Prostate gland (tissue), 2 donors: ENCODE data around the gene UPF3A. TPM values are rescaled to one million over a fixed set of nuclear protein-coding genes. Genes with fewer than 3 reads are reported as not detected.

Experiments used
- DNase-seq: peaks from one replicate; pipeline ENCODE4 v3.0.0-alpha.2; 2019; ENCODE audit warnings: low spot score
- H3K27ac ChIP-seq, 2 donors: fragments of 200-600 bp; sonication (generic); 2 replicates each; pipeline ENCODE4 v1.5.1; 2017 to 2019
- H3K27me3 ChIP-seq: fragments of 200-600 bp; sonication (generic); replicated peaks from 2 replicates; pipeline ENCODE4 v1.5.1; 2019; ENCODE audit not compliant: insufficient read depth
- H3K36me3 ChIP-seq, 2 donors: fragments of 200-600 bp; sonication (generic); 1 replicate in 1 of 2; 2 replicates in 1 of 2; pipeline versions ENCODE4 v1.5.1 to v1.8.1; 2017 to 2019
- H3K4me1 ChIP-seq: fragments of 200-600 bp; sonication (generic); replicated peaks from 2 replicates; pipeline ENCODE4 v1.5.1; 2019
- H3K4me3 ChIP-seq, 2 donors: fragments of 200-600 bp; sonication (generic); 2 replicates each; pipeline ENCODE4 v1.5.1; 2017 to 2019
- H3K9me3 ChIP-seq: fragments of 200-600 bp; sonication (generic); 2 replicates; pipeline ENCODE4 v1.5.1; 2017
- POLR2A ChIP-seq: fragments of 450-650 bp; IDR thresholded peaks from one replicate; pipeline ENCODE4 v1.6.1; 2016; ENCODE audit warnings: antibody characterized with exemption, mild to moderate bottlenecking
- POLR2AphosphoS5 ChIP-seq: sonication (generic); formaldehyde crosslinking; IDR thresholded peaks from one replicate; pipeline ENCODE4 v1.6.1; 2017; ENCODE audit warnings: antibody characterized with exemption
- WGBS: methylation state at CpG from one replicate; pipeline ENCODE4 v1.1.5; 2018; 5-methylcytosine and 5-hydroxymethylcytosine counted together
- intact Hi-C: fragments of 100-400 bp; cut with DNase I; formaldehyde crosslinking; loops from one replicate; pipeline ENCODE4 v1.14.2; 2022
- total RNA-seq, 2 donors: library from RNA; depleted of rRNA; stranded (reverse); fragments of >200 nt; gene quantifications; one replicate each; pipeline ENCODE4 v1.1.0, GENCODE V29; 2016
- TF ChIP-seq, protein P1 (sequence below), 4 experiments: fragments of 200-600 bp in 2 of 4; fragments of 450-650 bp in 2 of 4; sonication (generic) in 2 of 4; IDR thresholded peaks; 1 replicate in 3 of 4; 2 replicates in 1 of 4; pipeline ENCODE4 v1.5.1; 2016 to 2019; ENCODE audit warnings: antibody characterized with exemption in 4 of 4, mild to moderate bottlenecking in 2 of 4, moderate library complexity in 2 of 4

The UPF3A gene
- total RNA-seq, 2 donors from 2014 or later, result 30.6 to 62.9 TPM

DNA sequence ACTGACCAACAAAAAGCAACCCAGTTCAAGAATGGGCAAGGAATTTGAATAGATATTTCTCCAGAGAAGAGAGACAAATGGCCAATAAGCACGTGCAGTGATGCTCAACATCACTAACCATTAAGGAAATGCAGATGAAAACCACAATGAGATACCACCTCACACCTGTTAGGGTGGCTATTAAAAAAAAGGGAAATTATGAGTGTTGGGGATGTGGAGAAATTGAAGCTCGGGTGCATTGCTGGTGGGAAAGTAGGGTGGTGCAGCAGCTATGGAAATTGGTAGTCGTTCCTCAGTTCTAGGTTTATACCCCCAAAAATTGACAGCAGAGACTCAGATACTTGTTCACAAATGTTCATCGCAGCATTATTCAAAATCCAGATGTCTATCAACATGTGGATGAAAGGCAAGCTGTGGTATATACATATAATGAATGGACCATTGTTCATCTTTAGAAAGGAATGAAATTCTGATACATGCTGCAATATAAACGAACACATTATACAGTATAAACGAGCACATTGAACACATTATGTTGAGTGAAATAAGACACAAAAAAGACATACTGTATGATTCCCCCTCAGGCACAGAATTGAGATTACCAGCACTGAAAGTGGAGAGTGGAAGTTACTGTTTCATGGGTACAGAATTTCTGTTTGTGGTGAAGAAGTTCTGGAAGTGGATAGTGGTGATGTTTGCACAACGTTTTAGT is 33.8 kb downstream of the UPF3A start:
- DNase-seq, result no peak
- intact Hi-C loops, result no loop called here
- TF ChIP-seq, protein P1, sequence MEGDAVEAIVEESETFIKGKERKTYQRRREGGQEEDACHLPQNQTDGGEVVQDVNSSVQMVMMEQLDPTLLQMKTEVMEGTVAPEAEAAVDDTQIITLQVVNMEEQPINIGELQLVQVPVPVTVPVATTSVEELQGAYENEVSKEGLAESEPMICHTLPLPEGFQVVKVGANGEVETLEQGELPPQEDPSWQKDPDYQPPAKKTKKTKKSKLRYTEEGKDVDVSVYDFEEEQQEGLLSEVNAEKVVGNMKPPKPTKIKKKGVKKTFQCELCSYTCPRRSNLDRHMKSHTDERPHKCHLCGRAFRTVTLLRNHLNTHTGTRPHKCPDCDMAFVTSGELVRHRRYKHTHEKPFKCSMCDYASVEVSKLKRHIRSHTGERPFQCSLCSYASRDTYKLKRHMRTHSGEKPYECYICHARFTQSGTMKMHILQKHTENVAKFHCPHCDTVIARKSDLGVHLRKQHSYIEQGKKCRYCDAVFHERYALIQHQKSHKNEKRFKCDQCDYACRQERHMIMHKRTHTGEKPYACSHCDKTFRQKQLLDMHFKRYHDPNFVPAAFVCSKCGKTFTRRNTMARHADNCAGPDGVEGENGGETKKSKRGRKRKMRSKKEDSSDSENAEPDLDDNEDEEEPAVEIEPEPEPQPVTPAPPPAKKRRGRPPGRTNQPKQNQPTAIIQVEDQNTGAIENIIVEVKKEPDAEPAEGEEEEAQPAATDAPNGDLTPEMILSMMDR (IDR thresholded peaks at IDR 0.05), result no peak
- TF ChIP-seq POLR2A, result no peak
- TF ChIP-seq POLR2AphosphoS5, result no peak
- H3K9me3 ChIP-seq, result no peaks in the 10 kb centered on the region
- H3K4me3 ChIP-seq, result peak overlapping the region; percentile 68 to 88
- peaks cover 6% of the 10 kb centered on the region for H3K4me1 ChIP-seq
- no peaks in the 10 kb centered on the region for H3K27me3 ChIP-seq
- no peaks in the 10 kb centered on the region for H3K36me3 ChIP-seq
- WGBS, result 13% methylated on average over 7 of the region's 7 CpGs
- peak overlapping the region; percentile 80 to 85 for H3K27ac ChIP-seq

- TF ChIP-seq POLR2A (no peak), POLR2AphosphoS5 (no peak)
- TF ChIP-seq, protein P1 (IDR thresholded peaks at IDR 0.05), result no peak
- Histone ChIP-seq H3K9me3 (no peaks in the 10 kb centered on the region), H3K4me3 (no peak overlapping the region), H3K27me3 (no peaks in the 10 kb centered on the region), H3K27ac (no peak overlapping the region), H3K4me1 (peaks cover 7% of the 10 kb centered on the region), H3K36me3 (no peaks in the 10 kb centered on the region)
- WGBS, result 10% methylated on average over 1 of the region's 1 CpG
- intact Hi-C loops, result no loop called here
- no peak for DNase-seq
Measured at GRCh38 chr13:114318624-114319023, 37.2 kb downstream of the UPF3A start.

DNA sequence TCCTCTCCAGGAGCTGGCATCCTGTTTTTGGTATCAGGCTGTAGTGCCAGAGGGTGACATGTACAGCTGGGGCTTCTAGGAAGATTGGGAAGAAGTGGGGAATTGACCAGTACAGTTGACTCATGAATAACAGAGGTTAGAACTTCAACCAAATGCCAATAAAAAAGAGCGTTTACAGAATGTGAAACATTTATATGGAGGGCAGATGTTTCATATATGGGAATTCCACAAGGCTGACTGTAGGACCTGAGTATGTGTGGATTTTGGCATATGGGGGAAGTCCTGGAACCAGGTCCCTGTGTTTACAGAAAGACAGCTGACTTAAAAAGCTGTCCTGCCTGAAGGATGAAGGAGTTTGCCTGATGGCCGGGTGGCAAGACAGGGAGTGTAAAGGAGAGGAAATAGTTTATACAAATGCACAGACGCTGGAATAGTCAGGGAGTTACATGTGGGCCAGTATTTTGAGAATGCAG is 38.1 kb downstream of the UPF3A start:
- TF ChIP-seq POLR2A (no peak), POLR2AphosphoS5 (no peak)
- TF ChIP-seq, protein P1 (IDR thresholded peaks at IDR 0.05), result no peak
- Histone ChIP-seq H3K9me3 (no peaks in the 10 kb centered on the region), H3K27me3 (no peaks in the 10 kb centered on the region), H3K36me3 (peaks cover 0 to 5% of the 10 kb centered on the region in 2 donors), H3K27ac (no peak overlapping the region), H3K4me1 (peaks cover 7% of the 10 kb centered on the region), H3K4me3 (no peak overlapping the region)
- DNase-seq, result no peak
- 47% methylated on average over 3 of the region's 3 CpGs for WGBS
- intact Hi-C loops, result no loop called here

- intact Hi-C loops, result no loop called here
- DNase-seq, result no peak
- Histone ChIP-seq H3K27ac (no peak overlapping the region), H3K36me3 (peaks cover 0 to 8% of the 10 kb centered on the region in 2 donors), H3K4me1 (peaks cover 7% of the 10 kb centered on the region), H3K9me3 (no peaks in the 10 kb centered on the region), H3K27me3 (no peaks in the 10 kb centered on the region), H3K4me3 (no peak overlapping the region)
- TF ChIP-seq, protein P1 (IDR thresholded peaks at IDR 0.05), result no peak
- TF ChIP-seq POLR2A (no peak), POLR2AphosphoS5 (no peak)
Measured at GRCh38 chr13:114320065-114320464, 38.7 kb downstream of the UPF3A start.

- TF ChIP-seq, protein P1 (IDR thresholded peaks at IDR 0.05), result no peak
- TF ChIP-seq POLR2AphosphoS5 (no peak), POLR2A (no peak)
- 89% methylated on average over 3 of the region's 3 CpGs for WGBS
- DNase-seq, result no peak
- no peak overlapping the region for H3K27ac ChIP-seq
- no peaks in the 10 kb centered on the region for H3K9me3 ChIP-seq
- intact Hi-C loops, result no loop called here
- peaks cover 7% of the 10 kb centered on the region for H3K4me1 ChIP-seq
- no peak overlapping the region for H3K4me3 ChIP-seq
- H3K36me3 ChIP-seq, result peaks cover 0 to 8% of the 10 kb centered on the region in 2 donors
- no peaks in the 10 kb centered on the region for H3K27me3 ChIP-seq
Measured at GRCh38 chr13:114321256-114321655, 39.9 kb downstream of the UPF3A start.
